HG03060 (cell line): ENCODE results near the gene REM2.
A peak's percentile ranks its signal among the peaks of the same experiment; 100 is the strongest.
"Not testable (repeated sequence)": the region's sequence is repeated elsewhere in the genome, so short reads cannot be mapped to it uniquely, and the experiment has no call there.

Source experiments
- ATAC-seq: cut with Tn5 transposase; IDR thresholded peaks from one replicate; pipeline ENCODE4 v1.9.1; 2021; ENCODE audit warnings: low read depth, moderate number of reproducible peaks; ENCODE audit not compliant: unreplicated experiment

The REM2 gene

DNA sequence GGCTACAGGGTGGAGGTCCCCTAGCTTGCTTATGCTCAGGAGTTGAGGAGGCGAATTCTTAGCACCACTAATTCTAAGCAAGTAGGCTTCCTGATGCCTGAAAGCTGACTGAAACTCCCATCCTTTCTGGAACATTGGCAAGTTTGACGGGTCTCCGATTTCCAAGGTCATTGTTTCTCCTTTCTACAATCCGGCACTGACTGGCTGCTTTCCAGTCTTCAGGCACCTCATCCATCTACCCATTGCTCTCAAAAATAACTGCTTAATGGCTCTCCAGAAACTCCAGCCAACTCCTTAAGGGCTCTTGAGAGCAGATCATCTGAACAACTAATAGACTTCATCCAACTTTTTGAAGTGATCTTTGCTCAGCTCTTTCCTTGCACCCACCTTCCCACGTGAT is 13.3 kb downstream of the REM2 start:
- no peak for ATAC-seq

DNA sequence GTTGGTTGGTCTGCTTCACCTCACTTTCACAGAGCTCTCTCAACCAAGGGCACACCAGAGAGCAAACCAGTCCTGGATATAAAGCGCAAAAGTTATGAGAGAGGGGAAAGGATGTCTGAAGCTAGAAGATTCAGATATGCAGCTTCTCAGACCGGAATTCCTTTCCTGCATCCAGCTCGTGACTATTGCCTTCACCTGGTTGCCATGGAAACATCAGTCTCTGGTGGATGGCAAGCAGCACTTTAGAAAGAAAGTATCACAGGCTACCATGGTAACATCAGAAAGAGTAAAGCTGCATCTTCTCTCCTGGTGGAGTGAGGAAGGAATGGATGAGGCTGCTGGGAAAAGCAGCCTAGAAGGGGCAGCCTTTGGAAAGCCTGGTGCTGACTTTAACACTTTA is 13.7 kb downstream of the REM2 start:
- ATAC-seq = no peak

DNA sequence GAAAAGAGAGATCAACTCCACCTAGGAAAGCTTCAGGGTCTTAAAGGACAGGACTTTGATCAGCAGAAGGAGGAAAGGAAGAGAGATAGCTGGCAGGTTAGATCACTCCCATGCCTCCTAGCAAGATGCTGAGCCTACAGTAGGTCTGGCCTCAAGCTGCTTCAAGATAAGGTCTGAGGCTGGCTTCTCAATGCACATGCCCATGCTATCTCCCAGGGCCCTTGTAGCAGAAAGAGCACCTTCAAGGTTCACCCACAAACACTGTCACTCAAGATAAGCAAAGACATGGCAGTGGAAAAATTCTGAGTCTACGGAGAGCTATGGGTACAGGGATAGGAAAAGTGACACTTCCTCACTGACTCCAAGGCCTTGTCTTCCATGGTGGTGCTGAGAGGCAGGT is 14.3 kb downstream of the REM2 start:
- no peak for ATAC-seq

DNA sequence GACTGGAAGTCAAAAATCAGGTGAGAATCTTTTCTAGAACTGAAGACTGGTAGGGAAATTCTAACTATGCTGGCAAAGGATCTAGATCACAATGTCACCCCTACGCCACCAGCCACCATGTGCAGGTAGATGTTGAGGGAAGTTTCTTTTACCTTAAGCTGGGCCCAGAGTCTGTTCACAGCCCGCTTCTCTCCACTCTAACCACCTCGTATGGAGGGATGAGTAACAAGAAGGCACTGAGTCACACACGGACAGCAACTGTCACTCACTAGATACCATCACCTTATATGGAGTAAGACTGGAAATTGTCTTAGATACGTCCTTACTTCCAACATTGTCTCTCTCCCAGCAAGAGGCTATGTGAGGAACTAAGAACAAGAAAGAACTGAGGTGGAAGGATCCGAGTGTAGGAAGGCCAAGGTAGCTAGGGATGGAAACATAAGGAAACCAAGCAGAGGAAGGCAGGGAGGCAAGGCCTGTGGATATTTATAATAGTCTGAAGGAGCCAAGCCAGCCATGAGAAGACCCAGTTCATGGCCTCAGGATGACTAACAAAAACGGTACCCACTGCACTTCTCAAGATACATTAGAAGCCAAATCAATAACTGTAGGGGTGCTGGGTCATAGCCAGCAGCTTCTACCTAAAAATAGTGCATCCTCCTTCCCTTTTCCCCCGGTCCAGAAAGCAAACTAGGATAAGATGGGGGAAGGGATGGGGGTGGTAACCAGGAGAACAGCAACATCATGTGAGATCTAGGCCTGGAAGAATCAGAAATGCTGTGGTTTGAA is 15.5 kb downstream of the REM2 start:
- ATAC-seq = no peak

DNA sequence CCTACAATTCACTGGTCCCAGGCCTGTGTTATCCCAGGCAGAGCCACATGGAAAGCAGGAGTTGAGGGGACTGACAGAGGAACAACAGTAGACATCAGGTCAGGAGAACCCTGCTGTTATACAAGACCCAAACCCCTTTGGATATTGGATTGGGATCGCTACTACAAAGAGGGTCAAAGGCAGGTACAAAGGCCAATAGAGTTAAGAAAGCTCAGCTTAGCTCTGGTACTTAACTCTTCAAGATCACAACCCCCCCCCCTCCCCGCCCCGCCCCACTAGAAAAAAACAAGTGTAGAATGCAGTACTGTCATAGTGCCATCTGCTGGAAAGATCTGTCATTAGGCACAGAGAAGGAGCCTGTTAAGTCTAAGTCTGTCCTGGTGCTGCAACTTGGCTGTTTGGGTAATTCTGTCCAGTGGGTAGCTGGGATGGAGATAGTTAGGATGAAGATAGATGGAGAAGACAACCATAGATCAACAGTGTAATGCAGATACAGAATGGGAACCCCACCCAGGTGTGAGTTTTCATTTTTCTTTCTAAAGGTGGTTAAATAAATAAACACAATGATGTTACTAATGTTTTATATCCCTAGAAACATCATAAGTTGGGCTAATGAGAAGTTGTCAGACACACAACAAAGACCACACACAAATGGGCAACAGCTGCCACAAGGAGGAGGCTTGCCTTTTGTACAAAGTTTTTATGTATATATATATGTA is 17.2 kb downstream of the REM2 start:
- no peak for ATAC-seq

DNA sequence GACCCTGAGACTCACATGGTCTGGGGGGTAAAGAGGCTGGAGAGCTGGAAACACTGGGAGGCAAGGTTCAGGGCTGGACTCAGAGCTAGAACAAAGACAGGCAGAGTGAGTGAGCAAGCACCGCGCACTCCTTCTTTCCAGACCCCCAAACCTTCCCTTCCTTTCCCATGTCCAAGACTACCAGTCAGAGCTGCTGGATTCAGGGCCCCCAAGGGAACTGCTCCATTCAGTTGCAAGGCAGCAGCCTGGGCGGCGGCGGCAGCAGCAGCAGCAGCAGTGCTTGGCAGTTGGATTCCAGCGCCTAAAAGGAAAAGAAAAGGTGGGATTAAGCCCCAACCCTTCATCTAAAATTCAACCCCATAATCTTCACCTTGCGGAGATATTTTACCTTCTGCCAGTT is 18.8 kb downstream of the REM2 start:
- no peak for ATAC-seq

DNA sequence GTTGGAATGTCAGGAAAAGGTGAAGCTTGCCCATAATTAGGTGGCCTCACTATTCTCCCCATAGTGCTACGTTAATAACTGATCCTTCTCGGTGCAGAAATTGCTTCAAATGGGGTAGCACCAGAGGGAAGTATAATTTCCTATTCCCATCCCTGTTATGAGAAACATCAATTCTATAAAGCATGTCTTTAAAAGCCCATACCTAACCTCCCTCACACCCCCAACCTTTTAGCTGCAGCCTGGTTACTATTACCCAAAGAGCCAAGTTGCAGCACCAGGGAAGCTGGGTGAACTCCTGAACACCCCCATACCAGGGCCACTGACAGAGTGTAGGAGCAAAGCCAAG is 20.7 kb downstream of the REM2 start:
- ATAC-seq = no peak

DNA sequence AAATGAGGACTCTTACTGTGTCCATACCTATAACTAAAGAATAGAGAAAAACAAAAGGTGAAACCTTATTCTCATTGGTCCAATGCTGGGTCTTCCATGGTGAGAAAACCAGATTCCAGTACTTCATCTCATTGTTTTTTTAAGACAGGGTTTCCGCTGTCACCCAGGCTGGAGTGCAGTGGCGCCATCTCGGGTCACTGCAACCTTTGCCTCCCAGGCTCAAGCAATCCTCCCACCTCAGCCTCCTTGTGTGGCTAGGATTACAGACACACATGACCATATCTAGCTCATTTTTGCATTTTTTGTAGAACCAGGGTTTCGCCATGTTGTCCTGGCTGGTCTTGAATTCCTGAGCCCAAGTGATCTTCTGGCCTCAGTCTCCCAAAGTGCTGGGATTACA is 22.6 kb downstream of the REM2 start:
- ATAC-seq = no peak

DNA sequence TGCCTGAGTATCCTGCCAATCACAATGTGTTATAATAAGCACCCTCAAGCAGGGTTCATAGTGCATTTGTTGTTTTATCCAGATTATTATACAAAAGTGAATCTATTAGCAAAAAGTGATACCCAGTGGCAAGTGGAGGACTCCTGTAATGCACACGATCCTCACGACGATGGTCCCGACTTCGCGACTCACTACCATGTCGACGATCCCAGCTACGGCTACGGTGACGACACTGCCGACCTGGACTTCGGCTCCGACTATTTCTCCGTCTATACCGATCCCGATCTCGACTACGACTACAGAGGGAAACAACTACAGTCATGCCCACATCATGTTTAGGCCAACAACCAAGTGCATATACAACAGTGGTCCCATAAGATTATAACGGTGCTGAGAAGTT is 23.1 kb downstream of the REM2 start:
- ATAC-seq = no peak

DNA sequence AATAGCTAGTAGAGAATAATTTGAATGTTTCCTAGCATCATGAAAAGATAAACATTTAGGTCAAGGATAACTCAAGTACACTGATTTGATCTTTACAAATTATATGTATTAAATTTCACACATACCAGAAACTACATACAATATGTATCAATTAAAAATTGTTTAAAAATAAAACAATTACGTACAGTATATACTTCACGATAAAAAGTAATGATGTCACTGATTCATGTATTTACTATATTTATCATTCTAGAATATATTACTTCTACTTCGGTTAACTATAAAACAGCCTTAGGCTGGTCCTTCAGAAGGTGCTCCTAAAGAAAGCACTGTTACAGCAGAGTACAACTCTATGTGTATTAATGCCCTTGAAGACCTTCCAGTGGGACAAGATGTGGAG is 24.4 kb downstream of the REM2 start:
- ATAC-seq = no peak

DNA sequence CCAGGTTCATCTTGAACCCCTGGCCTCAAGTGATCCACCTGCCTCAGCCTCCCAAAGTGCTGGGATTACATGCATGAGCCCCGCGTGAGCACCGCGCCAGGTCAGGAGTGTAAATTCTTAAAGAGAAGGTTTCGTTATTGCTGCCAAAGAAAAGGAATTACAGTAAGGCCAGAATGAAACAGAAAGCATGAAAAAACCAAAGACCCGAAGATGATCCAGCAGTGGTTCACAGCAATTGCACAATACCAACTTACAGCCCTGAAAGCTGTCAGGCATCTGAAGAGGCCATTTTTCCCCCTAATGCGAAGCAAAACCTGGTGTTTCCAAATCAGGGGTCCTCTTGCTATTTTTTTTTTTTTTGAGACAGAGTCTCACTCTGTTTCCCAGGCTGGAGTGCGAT is 25.6 kb downstream of the REM2 start:
- ATAC-seq = no peak

DNA sequence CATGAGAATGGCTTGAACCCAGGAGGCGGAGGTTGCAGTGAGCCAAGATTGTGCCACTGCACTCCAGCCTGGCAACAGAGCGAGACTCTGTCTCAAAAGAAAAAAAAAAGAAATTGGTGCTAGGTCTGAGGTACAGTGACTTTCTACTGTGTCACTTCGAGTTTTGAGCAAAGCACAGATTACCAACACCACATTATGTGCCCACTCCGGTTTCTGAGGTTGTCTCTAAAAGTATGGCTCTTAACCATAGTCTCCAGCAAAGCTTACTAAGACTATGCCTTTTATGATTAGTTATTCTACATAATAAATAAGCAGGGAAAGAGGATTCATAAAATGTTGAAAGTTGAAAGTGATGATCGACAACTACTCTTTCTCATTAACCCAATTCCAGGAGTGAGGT is 27.9 kb downstream of the REM2 start:
- no peak for ATAC-seq

DNA sequence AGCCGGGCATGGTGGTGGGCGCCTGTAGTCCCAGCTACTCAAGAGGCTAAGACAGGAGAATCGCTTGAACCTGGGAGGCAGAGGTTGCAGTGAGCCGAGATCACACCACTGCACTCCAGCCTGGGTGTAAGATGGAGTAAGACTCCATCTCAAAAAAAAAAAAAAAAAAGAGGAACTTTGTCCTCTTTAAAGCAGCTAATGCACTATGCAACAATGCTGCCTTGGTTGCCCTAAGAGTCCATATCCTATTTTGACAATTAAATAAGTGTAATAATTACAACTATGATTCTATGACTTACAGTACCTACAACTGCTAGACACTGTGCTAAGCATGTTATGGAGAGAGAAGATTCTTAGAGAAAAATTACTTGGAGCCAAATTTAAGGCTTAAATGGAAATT is 31.8 kb downstream of the REM2 start:
- not testable (repeated sequence) for ATAC-seq

DNA sequence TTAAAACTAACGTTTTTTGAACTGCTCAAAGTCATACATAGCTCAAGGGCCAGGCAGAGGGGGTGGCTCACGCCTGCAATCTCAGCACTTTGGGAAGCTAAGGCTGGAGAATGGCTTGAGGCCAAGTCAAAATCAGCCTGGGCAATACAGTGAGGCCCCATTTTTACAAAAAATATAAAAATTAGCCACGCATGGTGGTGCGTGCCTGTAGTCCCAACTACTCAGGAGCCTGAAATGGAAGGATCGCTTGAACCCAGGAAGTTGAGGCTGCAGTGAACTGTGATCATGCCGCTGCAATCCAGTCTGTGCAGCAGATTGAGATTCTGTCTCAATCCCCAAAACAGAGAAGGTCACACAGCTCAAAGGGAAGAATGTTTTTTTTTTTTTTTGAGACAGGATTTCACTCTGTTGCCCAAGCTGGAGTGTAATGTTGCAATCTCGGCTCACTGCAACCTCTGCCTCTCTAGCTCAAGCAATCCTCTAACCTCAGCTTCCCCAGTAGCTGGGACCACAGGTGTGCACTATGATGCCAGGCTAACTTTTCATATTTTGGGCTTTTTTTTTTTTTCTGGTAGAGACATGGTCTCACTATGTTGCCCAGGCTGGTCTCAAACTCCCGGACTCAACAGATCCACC is 33.0 kb downstream of the REM2 start:
- no peak for ATAC-seq

DNA sequence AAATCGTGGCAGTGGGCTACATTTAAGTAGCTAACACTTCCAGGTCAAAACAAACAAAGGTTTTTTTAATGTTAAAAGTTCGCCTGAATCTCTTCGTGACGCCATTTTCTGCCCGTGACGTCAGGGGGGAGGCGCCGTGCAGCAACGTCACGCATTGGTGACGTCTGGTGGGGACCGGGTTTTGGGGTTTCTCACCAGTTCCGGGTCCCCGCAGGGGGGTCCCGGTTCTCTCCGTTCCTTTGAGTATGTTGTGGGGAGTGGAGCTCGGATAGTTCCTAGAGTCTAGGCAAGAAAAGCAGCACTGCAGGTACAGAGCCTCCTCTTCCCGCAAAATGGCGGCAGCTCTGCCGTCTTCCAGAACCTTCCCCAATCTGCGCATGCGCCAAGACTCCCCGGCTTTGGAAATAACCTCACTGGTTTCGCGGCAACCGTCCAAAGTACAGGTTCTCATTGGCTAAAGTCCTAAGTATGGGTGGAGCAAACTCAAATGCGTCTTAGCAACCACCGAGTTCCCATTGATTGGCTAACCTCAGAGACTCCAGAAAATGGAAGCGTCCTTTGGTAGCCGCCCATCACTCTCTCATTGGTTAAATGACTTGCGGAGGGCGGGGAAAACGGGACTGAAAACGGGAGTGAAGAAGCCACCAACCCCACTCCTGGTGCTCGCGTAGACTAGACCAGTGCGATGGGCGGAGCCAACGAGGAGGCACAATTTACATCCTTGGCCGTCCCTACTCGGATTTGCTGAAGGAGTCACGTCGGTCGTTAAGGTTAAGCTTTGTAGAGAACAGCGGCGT is 36.0 kb downstream of the REM2 start, which contains the start of gene RBM23:
Gene RBM23, minus strand, starts transcription at position 346 of the 797 bp plus-strand sequence.
- peak; percentile 93 for ATAC-seq

DNA sequence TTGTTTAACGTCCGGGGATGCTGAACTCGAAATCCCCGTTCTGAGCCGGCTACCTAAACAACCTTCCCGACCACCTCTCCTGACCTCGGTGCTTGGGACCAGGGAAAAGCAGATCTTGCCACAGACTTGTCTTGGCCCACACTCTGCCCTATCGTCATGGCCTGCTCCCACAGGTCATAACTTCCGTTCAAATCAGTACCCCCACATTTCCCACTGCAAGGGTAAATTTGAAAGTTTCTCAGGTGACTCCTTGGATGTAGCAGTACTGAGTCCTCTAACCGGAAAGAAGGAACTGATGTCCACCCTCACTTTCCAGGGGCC is 36.5 kb downstream of the REM2 start:
- no peak for ATAC-seq

DNA sequence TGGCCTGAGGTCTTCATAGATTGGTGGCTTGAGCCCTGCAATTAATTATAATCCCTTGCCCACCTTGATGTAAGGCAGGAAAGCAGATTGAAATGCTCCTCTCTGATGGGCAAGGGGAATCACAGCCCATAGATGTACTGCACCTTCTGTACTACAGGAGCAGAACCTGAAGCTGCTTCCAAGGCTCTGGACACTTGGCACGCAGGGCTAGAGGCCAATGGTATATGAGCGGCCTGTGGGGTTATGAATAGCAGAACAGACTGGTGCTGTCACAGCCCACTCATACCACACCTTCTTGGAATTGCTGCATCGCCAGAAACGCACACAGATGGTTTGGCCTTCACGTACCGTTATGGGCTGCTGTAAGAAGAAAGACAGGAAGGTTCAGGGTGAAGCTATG is 37.7 kb downstream of the REM2 start:
- no peak for ATAC-seq

DNA sequence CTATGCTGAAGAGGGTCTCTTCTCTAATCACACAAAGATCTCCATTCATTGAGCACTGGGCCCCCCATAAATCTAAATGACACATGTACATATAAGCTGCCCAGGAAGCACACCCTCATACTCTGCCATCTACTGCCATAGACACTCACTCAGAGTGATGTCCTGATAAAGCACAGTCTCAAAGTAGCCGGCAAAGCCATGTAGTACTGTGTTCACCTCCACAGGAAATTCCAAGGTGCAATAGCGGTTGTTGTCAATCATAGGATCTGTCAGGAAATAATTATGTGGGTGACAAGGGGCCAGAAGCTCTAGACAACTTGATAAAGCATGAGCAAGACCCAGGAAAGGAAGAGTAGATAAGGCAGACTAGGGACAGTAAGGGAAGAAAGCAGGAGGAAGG is 39.3 kb downstream of the REM2 start:
- no peak for ATAC-seq

DNA sequence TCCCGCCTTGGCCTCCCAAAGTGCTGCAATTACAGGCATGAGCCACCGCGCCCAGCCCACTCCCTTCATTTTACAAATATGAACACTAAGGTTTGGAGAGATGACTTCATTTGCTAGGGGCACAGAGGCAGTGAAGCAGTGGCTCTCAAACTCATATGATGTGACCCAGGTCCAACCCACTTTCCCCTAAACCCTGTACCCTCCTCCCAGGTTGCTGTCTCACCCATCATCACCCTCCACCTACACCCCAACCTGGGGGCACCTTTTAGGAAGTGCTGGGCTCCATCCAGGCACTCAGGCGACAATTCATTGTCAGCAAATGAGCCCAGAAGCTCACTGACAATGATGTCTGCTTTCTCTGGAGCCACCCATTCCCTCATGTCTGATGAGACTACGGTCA is 40.7 kb downstream of the REM2 start:
- no peak for ATAC-seq

DNA sequence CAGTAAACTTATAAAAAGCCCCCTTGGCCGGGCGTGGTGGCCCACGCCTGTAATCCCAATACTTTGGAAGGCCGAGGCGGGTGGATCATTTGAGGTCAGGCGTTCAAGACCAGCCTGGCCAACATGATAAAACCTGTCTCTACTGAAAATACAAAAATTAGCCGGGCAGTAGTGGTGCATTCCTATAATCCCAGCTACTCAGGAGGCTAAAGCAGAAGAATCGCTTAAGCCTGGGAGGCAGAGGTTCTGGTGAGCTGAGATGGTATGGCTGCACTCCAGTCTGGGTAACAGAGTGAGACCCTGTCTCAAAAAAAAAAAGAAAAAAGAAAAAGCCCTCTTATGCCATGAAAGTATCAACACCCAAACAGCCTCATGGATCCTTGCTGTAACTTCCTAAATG is 42.5 kb downstream of the REM2 start:
- no peak for ATAC-seq

DNA sequence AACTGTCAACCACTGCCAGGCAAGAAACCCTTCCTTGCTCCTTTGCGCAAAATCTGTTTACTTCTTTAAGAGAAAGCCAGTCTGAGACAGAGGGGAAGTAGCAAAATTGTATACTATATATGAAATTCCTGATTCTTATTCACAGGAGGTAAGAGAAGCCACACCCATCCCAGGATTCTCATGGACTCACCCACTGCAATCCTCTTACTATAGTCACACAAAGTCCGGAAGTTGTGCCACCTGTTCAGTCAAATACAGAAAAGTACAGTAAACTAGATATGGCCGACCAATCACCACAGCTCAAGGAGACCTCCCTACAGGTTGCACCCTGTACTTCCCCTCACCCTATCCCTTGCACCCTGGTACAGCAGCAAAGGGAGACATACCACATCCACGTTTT is 43.3 kb downstream of the REM2 start:
- no peak for ATAC-seq
